ENCODE data around the gene MYD88.

GRCh38 chr3:38140326-38141172, 2.1 kb downstream of the MYD88 start:
- no peak for TF ChIP-seq EZH2phosphoT487 (IDR thresholded peaks at IDR 0.05; ENCODE audit: insufficient read depth, low read depth)
- no peak for TF ChIP-seq EZH2 (IDR thresholded peaks at IDR 0.05; ENCODE audit: insufficient read depth, poor library complexity, severe bottlenecking)
